Epithelial cell of esophagus (primary cell): ENCODE measurements around the gene GLIS1.

Source experiments
- DNase-seq: peaks from one replicate; pipeline ENCODE4 v3.0.0; 2010; ENCODE audit warnings: low read depth
- H3K4me3 ChIP-seq: 2 replicates; pipeline ENCODE4 v1.5.1; 2011; ENCODE audit warnings: mild to moderate bottlenecking, low read length, control low read depth
- TF ChIP-seq, protein P1 (sequence below): IDR thresholded peaks from 2 replicates; pipeline ENCODE4 v1.5.1; 2011; ENCODE audit warnings: low read depth, mild to moderate bottlenecking, low read length, control low read depth, inconsistent platforms; ENCODE audit not compliant: insufficient read depth; ENCODE audit errors: missing control alignments

Gene GLIS1

DNA sequence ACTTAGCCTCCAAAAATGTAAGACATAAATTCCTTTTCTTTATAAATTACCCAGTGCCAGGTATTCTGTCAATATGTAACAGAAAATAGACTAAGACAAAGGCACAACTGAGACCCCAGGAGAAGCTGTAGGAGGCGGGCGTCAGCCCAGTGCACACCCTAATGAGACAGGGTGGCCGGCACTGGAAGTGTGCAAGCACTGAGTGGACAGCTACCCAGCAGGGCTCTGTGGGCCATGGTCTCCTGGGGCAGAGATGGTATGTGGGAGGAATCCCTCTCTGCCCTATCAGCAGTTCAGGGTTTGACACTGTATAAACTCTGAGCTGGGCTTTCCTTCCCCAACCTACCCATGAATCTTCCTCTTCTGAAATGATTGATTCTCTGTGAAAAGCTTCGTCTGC, 139.5 kb downstream of the GLIS1 start:
- no peak for DNase-seq
- H3K4me3 ChIP-seq, result no peak overlapping the region
- TF ChIP-seq, protein P1, sequence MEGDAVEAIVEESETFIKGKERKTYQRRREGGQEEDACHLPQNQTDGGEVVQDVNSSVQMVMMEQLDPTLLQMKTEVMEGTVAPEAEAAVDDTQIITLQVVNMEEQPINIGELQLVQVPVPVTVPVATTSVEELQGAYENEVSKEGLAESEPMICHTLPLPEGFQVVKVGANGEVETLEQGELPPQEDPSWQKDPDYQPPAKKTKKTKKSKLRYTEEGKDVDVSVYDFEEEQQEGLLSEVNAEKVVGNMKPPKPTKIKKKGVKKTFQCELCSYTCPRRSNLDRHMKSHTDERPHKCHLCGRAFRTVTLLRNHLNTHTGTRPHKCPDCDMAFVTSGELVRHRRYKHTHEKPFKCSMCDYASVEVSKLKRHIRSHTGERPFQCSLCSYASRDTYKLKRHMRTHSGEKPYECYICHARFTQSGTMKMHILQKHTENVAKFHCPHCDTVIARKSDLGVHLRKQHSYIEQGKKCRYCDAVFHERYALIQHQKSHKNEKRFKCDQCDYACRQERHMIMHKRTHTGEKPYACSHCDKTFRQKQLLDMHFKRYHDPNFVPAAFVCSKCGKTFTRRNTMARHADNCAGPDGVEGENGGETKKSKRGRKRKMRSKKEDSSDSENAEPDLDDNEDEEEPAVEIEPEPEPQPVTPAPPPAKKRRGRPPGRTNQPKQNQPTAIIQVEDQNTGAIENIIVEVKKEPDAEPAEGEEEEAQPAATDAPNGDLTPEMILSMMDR, result no peak

DNA sequence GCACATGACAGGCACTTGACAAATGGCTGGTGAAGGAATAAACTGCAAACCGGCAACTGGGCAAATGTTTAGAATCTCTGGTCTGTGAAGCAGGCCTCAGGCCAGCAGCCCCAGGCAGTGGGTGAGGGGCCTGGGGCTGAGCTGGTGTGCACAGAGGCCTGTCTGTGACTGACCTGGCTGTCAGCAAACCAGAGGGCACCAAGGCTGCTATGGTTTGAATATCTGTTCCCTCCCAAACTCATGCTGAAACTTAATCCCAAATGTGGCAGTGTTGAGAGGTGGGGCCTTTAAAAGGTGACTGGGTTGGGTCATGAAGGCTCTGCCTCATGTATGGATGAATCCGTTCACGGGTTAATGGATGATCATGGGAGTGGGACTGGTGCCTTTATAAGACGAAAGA, 140.0 kb downstream of the GLIS1 start:
- H3K4me3 ChIP-seq, result no peak overlapping the region
- TF ChIP-seq, protein P1, result no peak
- no peak for DNase-seq

DNA sequence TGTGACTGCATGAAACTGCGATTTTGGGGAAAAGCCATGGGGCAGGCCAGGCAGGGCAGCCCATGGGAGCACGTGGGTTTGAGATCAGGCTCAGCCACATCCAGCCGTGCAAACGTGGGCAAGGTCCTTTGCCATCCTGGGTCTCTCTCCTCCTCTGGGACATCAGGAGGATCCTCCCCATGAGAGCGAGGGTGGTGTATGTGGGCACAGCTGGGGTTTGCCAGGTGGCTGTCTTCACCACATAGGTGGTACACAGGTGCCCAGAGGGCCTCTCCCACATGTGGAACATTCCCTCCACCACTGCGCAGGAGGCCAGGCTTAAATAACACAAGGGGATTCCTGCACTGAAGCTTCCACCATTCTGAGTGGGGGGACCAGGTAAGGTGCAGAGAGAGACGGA, 143.1 kb downstream of the GLIS1 start:
- H3K4me3 ChIP-seq, result no peak overlapping the region
- no peak for DNase-seq
- TF ChIP-seq, protein P1, result no peak

DNA sequence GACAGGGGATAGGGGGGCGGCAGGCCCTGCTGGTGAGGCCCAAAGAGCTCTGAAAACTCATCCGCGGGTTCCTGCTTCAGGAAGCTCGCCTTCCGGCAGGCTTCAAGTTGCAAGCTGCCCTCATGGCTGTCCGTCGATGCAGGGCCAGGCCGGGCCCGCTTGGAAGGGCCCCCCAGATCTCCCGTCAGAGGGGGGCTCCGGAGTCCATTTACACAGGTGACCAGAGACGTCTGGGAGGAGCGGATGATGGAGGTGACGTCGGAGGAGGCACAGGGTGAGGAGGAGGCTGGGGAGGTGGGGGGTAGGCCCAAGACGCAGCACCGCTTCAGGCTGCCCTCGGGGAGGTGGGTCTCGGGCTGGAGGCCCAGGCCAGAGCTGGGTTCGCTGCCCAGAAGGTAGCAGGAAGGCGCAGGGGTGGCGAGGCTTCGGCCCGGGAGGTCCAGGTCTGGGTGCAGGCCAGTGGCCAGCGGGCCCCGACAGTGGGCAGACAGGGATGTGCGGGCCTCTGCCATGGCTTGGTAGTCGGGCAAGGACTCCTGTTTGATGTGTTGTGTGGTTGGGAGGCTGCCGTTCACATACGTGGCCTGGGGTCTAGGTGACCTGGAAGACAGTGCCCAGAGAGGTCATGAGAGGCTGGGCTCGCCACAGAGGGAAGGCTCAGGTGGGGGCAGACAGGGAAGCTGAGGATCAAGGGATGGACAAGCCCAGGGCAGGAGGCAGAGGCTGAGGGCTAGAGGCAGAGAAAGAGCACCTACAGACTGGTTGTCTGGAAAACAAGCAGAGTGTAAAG, 144.4 kb downstream of the GLIS1 start:
- no peak for DNase-seq
- TF ChIP-seq, protein P1, result no peak
- H3K4me3 ChIP-seq, result no peak overlapping the region

DNA sequence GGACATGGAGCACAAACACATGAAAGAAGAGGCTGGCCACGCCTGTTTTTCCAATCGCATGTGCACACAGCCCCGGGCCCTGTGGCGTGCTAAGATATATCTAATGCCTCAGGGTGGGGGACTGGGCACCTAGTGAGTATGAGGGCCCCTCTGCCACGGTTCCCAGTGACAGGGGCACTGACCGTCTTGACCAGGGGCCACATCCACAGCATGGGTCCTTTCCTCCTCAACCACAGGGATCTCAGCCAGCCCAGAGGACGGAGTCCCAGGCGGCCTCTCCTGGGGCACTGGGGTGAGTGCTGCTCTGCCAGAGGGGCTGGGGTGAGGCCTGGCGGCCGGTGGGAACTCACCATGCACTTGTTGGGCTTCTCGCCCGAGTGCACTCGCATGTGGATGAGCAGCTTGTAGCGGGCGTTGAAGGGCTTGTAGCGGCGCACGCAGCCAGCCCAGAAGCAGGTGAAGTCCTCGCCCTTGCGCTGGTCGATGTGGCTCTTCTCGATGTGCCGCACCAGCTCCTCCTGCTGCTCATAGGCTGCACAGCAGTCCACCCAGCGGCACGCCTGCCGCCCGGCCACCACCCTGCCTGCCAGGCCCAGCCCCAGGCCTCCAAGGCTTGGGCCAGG, 145.1 kb downstream of the GLIS1 start:
- peak; percentile 50 for DNase-seq
- TF ChIP-seq, protein P1, result peak; percentile 53
- no peak overlapping the region for H3K4me3 ChIP-seq

DNA sequence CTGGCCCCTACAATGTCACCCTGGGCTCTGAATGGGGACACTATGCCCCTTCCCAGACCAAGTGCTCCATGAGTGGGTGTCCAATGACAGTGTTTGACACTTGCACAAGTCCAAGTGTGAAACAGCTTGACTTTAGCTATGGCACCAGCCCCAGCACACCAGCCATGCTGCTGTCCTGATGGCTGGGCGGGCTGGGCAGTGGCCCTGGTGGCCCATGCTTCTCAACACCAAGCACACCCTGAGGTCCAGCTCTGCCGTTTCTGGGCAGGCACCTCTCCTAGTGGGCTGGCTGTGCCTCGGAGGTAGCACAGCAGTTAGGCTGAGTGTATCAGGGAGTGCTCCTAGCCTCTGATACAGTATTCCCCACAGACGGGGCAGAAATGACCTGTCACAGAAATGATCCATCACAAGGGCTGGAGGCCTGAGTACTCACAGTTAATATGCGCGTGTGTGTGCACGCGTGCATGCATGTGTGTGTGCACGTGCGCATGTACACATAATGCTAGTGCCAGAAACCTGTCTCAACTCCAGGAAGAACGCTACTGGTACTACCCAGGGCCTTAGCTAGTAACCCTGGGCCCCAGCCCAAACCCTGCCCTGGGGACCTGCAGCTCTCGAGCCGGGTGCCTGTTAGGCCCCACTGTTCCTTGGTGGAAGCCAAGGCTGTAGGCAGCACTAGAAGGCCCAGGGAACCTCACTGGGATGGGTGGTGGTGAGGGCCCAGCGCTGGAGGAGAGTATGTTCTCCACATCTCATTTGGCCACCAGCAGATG, 145.8 kb downstream of the GLIS1 start:
- no peak for DNase-seq
- H3K4me3 ChIP-seq, result no peak overlapping the region
- TF ChIP-seq, protein P1, result no peak
